Measurements from ENCODE around the gene GPR146. TPM values are rescaled to one million over a fixed set of nuclear protein-coding genes. Genes with fewer than 3 reads are reported as not detected.

The GPR146 gene
- polyA plus RNA-seq, 3 donors = 0.48 to 0.92 (median 0.48) TPM

GRCh38 chr7:1026721-1027161 is 17.6 kb upstream of the GPR146 start:
- H3K9me3 Mint-ChIP-seq = peaks cover 11 to 19% (median 13%) of the 10 kb centered on the region in 7 donors
- 77% methylated on average over 9 of the region's 20 CpGs for WGBS (ENCODE audit: insufficient coverage)
- peaks cover 44% of the 10 kb centered on the region for H3K4me1 Mint-ChIP-seq
- H3K27ac Mint-ChIP-seq = peak overlapping the region in 4 of 7 donors; percentile 14 to 53 (median 26)
- H3K4me1 ChIP-seq (ENCODE audit: control insufficient read depth in 1 of 2, insufficient read depth in 2 of 2, low read length in 2 of 2) = peaks cover 49 to 68% of the 10 kb centered on the region in 2 donors
- peak overlapping the region; percentile 88 for H3K4me2 ChIP-seq (replicated peaks; ENCODE audit: extremely low read depth, low read length, poor library complexity, severe bottlenecking)
- H3K27ac ChIP-seq (ENCODE audit: low read depth in 1 of 2, low read length in 2 of 2) = no peak overlapping the region
- peaks cover 45% of the 10 kb centered on the region for H4K20me1 ChIP-seq (ENCODE audit: insufficient read depth, low read length)
- H2AFZ ChIP-seq (ENCODE audit: insufficient read depth, low read depth, low read length, poor library complexity, severe bottlenecking) = no peak overlapping the region
- H3K36me3 Mint-ChIP-seq = peaks cover 20 to 39% of the 10 kb centered on the region in 2 donors
- H3K9ac ChIP-seq (ENCODE audit: insufficient read depth, low read length, poor library complexity, severe bottlenecking) = no peak overlapping the region
- peak overlapping the region in 1 of 3 experiments; percentile 72 for H3K4me3 ChIP-seq (replicated peaks in 1 of 3; ENCODE audit: low read depth in 2 of 3, low read length in 3 of 3)
- DNase-seq = peak in 2 of 3 donors; percentile 7 to 8
- H3K27me3 ChIP-seq (ENCODE audit: control insufficient read depth in 2 of 2, insufficient read depth in 2 of 2, low read length in 2 of 2) = no peaks in the 10 kb centered on the region
- H3K9me3 ChIP-seq (replicated peaks in 1 of 2; ENCODE audit: control insufficient read depth in 1 of 2, insufficient read depth in 1 of 2, low read length in 2 of 2) = peaks cover 7 to 15% of the 10 kb centered on the region in 2 donors
- H3K79me2 ChIP-seq (ENCODE audit: insufficient read depth, low read length) = peaks cover 37% of the 10 kb centered on the region
- H3K4me3 Mint-ChIP-seq = peak overlapping the region; percentile 83 to 93
- H3K36me3 ChIP-seq (replicated peaks in 1 of 2; ENCODE audit: control insufficient read depth in 1 of 2, insufficient read depth in 2 of 2, low read length in 2 of 2) = peaks cover 9 to 22% of the 10 kb centered on the region in 2 donors
- intact Hi-C loops (cut with micrococcal nuclease) = no loop called here
- H3K27me3 Mint-ChIP-seq (ENCODE audit: low read depth in 3 of 3) = peaks cover 2 to 4% (median 3%) of the 10 kb centered on the region in 3 donors
- TF ChIP-seq, protein P1, sequence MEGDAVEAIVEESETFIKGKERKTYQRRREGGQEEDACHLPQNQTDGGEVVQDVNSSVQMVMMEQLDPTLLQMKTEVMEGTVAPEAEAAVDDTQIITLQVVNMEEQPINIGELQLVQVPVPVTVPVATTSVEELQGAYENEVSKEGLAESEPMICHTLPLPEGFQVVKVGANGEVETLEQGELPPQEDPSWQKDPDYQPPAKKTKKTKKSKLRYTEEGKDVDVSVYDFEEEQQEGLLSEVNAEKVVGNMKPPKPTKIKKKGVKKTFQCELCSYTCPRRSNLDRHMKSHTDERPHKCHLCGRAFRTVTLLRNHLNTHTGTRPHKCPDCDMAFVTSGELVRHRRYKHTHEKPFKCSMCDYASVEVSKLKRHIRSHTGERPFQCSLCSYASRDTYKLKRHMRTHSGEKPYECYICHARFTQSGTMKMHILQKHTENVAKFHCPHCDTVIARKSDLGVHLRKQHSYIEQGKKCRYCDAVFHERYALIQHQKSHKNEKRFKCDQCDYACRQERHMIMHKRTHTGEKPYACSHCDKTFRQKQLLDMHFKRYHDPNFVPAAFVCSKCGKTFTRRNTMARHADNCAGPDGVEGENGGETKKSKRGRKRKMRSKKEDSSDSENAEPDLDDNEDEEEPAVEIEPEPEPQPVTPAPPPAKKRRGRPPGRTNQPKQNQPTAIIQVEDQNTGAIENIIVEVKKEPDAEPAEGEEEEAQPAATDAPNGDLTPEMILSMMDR (IDR thresholded peaks at IDR 0.05) = no peak

- H3K27ac Mint-ChIP-seq = peak overlapping the region in 4 of 7 donors; percentile 33 to 70 (median 61)
- H3K4me2 ChIP-seq (replicated peaks; ENCODE audit: extremely low read depth, low read length, poor library complexity, severe bottlenecking) = peak overlapping the region; percentile 88
- TF ChIP-seq, protein P1 (IDR thresholded peaks at IDR 0.05) = no peak
- H4K20me1 ChIP-seq (ENCODE audit: insufficient read depth, low read length) = peaks cover 40% of the 10 kb centered on the region
- no peaks in the 10 kb centered on the region for H3K27me3 ChIP-seq (ENCODE audit: control insufficient read depth in 2 of 2, insufficient read depth in 2 of 2, low read length in 2 of 2)
- H3K36me3 ChIP-seq (replicated peaks in 1 of 2; ENCODE audit: control insufficient read depth in 1 of 2, insufficient read depth in 2 of 2, low read length in 2 of 2) = peaks cover 9 to 15% of the 10 kb centered on the region in 2 donors
- H3K4me1 Mint-ChIP-seq = peaks cover 44% of the 10 kb centered on the region
- peaks cover 49 to 68% of the 10 kb centered on the region in 2 donors for H3K4me1 ChIP-seq (ENCODE audit: control insufficient read depth in 1 of 2, insufficient read depth in 2 of 2, low read length in 2 of 2)
- H3K9ac ChIP-seq (ENCODE audit: insufficient read depth, low read length, poor library complexity, severe bottlenecking) = peak overlapping the region; percentile 78
- peaks cover 37% of the 10 kb centered on the region for H3K79me2 ChIP-seq (ENCODE audit: insufficient read depth, low read length)
- peaks cover 2 to 6% (median 4%) of the 10 kb centered on the region in 3 donors for H3K27me3 Mint-ChIP-seq (ENCODE audit: low read depth in 3 of 3)
- peaks cover 0 to 8% of the 10 kb centered on the region in 2 donors for H3K9me3 ChIP-seq (replicated peaks in 1 of 2; ENCODE audit: control insufficient read depth in 1 of 2, insufficient read depth in 1 of 2, low read length in 2 of 2)
- peak overlapping the region; percentile 74 for H2AFZ ChIP-seq (ENCODE audit: insufficient read depth, low read depth, low read length, poor library complexity, severe bottlenecking)
- peak overlapping the region; percentile 41 to 72 (median 49) for H3K4me3 ChIP-seq (replicated peaks in 1 of 3; ENCODE audit: low read depth in 2 of 3, low read length in 3 of 3)
- H3K4me3 Mint-ChIP-seq = peak overlapping the region; percentile 83 to 93
- H3K27ac ChIP-seq (ENCODE audit: low read depth in 1 of 2, low read length in 2 of 2) = peak overlapping the region in 1 of 2 donors; percentile 89
- H3K36me3 Mint-ChIP-seq = peaks cover 16 to 32% of the 10 kb centered on the region in 2 donors
- intact Hi-C loops (cut with micrococcal nuclease) = loop anchor here in 1 of 2 donors (2.0 kb wide), 1 partner anchor 17 kb away; the partner anchor contains the start of gene GPR146
- WGBS (ENCODE audit: insufficient coverage) = 33% methylated on average over 69 of the region's 69 CpGs
- peaks cover 5 to 12% (median 8%) of the 10 kb centered on the region in 7 donors for H3K9me3 Mint-ChIP-seq
- no peak for DNase-seq
Measured at GRCh38 chr7:1027242-1028043, 16.9 kb upstream of the GPR146 start.

All from CD14-positive monocyte (primary cell).